Spleen (tissue), 11 donors: ENCODE data around the gene L1CAM. TPM values are rescaled to one million over a fixed set of nuclear protein-coding genes. Genes with fewer than 3 reads are reported as not detected.

ENCODE experiments used
- DNase-seq: peaks from one replicate; pipeline ENCODE4 v3.0.0-alpha.2; 2020
- H3K27ac ChIP-seq, 8 donors: fragments of 200-600 bp; sonication (generic) in 7 of 8; 1 replicate in 4 of 8; 2 replicates in 4 of 8; pipeline versions ENCODE4 v1.5.0 to v1.8.0; 2016 to 2021; ENCODE audit warnings: inconsistent platforms in 4 of 8, mild to moderate bottlenecking in 4 of 8, moderate library complexity in 1 of 8
- H3K27me3 ChIP-seq, 7 donors: fragments of 200-600 bp; sonication (generic) in 6 of 7; replicated peaks in 1 of 7; 1 replicate in 4 of 7; 2 replicates in 3 of 7; pipeline versions ENCODE4 v1.5.0 to v1.8.0; 2016 to 2021; ENCODE audit warnings: inconsistent platforms in 3 of 7, mild to moderate bottlenecking in 1 of 7
- H3K36me3 ChIP-seq, 6 donors: fragments of 200-600 bp; sonication (generic) in 5 of 6; 1 replicate in 4 of 6; 2 replicates in 2 of 6; pipeline versions ENCODE4 v1.5.0 to v1.8.0; 2016 to 2021; ENCODE audit warnings: inconsistent platforms in 2 of 6
- H3K4me1 ChIP-seq, 6 donors: fragments of 200-600 bp; sonication (generic) in 5 of 6; 1 replicate in 3 of 6; 2 replicates in 3 of 6; pipeline versions ENCODE4 v1.5.0 to v1.8.0; 2016 to 2021; ENCODE audit warnings: inconsistent platforms in 3 of 6
- H3K4me3 ChIP-seq, 8 donors: fragments of 200-600 bp; sonication (generic) in 7 of 8; 1 replicate in 4 of 8; 2 replicates in 4 of 8; pipeline versions ENCODE4 v1.5.0 to v1.8.0; 2016 to 2021; ENCODE audit warnings: inconsistent platforms in 4 of 8, mild to moderate bottlenecking in 4 of 8, moderate library complexity in 2 of 8
- H3K9me3 ChIP-seq, 8 donors: fragments of 200-600 bp; sonication (generic) in 7 of 8; 1 replicate in 4 of 8; 2 replicates in 4 of 8; pipeline versions ENCODE4 v1.5.0 to v1.8.0; 2016 to 2021; ENCODE audit warnings: inconsistent platforms in 4 of 8
- POLR2A ChIP-seq, 3 donors: fragments of 450-650 bp; IDR thresholded peaks; one replicate each; pipeline ENCODE4 v1.5.1; 2017; ENCODE audit warnings: antibody characterized with exemption in 3 of 3, mild to moderate bottlenecking in 1 of 3
- POLR2AphosphoS5 ChIP-seq, 3 donors: sonication (generic); formaldehyde crosslinking; IDR thresholded peaks; one replicate each; pipeline ENCODE4 v1.5.1; 2017; ENCODE audit warnings: antibody characterized with exemption in 3 of 3
- WGBS, 5 donors: extraction: QIAGEN DNeasy Blood & Tissue Kit in 3 of 5; methylation state at CpG; one replicate each; pipeline versions ENCODE4 v1.1.5 to v1.1.7; 2013 to 2018; 5-methylcytosine and 5-hydroxymethylcytosine counted together
- intact Hi-C: fragments of 100-400 bp; cut with DNase I; formaldehyde crosslinking; loops from one replicate; pipeline ENCODE4 v1.15.0; 2023; ENCODE audit warnings: low total_unique reads
- polyA plus RNA-seq, 3 donors: library from polyadenylated mRNA; stranded (reverse); fragments of 200-250 nt; gene quantifications; one replicate each; pipeline ENCODE4 v1.2.1, GENCODE V29; 2013
- total RNA-seq, 7 donors: library from RNA; depleted of rRNA in 3 of 7; stranded (reverse); fragments of >200 nt in 3 of 7; fragmentation: NEBNext Ultra II Directional in 4 of 7; extraction: Animal tissue kit (Norgen Biotek cat#: 25700) in 4 of 7; gene quantifications; one replicate each; pipeline versions ENCODE4 v1.1.0 to v1.2.1, GENCODE V29; 2016 to 2021
- TF ChIP-seq, protein P1 (sequence below), 11 experiments: fragments of 200-600 bp in 7 of 11; fragments of 450-650 bp in 4 of 11; sonication (generic) in 4 of 11; IDR thresholded peaks in 8 of 11; conservative IDR thresholded peaks in 3 of 11; 1 replicate in 7 of 11; 2 replicates in 4 of 11; pipeline versions ENCODE4 v1.4.0 to v1.8.0; 2016 to 2021; ENCODE audit warnings: antibody characterized with exemption in 11 of 11, inconsistent platforms in 4 of 11, mild to moderate bottlenecking in 1 of 11
- donor health status: healthy with polysubstance abuse.
- donor health status: DM: no; HTN: no; CAD: no; lungs with moderate emphysema.
- donor health status: DM: no; HTN: no; CAD: no.
- donor health status: Bipolar disorder and iron deficiency.
- donor health status: healthy.
- donor health status: DM: no; HTN: no; CAD: no.
- donor health status: DM: yes; HTN: yes; CAD: no.

L1CAM gene
- total and polyA plus RNA-seq, 10 donors, result 1.2 to 5.1 (median 2.7) TPM

DNA sequence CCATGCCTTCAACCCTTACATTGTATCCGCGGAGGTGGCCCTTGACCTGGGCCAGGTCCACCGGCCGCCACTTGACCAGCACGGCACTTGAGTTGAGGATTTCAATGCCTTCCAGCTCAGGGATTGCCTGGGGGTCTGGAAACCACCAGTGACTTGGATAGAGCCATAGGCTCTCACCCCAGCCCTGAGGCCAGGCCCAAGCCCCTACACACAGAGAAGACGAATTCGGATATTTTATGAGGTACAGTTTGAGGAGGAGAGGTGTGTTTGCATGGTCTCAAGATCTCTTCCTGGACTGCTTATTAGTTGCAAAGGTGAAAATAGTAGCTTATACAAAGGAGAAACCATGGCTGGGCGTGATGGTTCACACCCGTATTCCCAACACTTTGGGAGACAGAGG lies 20.3 kb downstream of the L1CAM start:
- intact Hi-C loops, result no loop called here
- peak; percentile 50 for DNase-seq
- no peak for TF ChIP-seq POLR2A (IDR thresholded peaks at IDR 0.05)
- TF ChIP-seq, protein P1, sequence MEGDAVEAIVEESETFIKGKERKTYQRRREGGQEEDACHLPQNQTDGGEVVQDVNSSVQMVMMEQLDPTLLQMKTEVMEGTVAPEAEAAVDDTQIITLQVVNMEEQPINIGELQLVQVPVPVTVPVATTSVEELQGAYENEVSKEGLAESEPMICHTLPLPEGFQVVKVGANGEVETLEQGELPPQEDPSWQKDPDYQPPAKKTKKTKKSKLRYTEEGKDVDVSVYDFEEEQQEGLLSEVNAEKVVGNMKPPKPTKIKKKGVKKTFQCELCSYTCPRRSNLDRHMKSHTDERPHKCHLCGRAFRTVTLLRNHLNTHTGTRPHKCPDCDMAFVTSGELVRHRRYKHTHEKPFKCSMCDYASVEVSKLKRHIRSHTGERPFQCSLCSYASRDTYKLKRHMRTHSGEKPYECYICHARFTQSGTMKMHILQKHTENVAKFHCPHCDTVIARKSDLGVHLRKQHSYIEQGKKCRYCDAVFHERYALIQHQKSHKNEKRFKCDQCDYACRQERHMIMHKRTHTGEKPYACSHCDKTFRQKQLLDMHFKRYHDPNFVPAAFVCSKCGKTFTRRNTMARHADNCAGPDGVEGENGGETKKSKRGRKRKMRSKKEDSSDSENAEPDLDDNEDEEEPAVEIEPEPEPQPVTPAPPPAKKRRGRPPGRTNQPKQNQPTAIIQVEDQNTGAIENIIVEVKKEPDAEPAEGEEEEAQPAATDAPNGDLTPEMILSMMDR (IDR thresholded peaks at IDR 0.05 in 8 of 11, conservative IDR thresholded peaks at IDR 0.05 in 3 of 11), result no peak
- Histone ChIP-seq H3K36me3 (no peaks in the 10 kb centered on the region), H3K4me3 (no peak overlapping the region), H3K27ac (no peak overlapping the region), H3K9me3 (no peaks in the 10 kb centered on the region), H3K27me3 (peaks cover 0 to 34% (median 4%) of the 10 kb centered on the region in 7 donors), H3K4me1 (no peaks in the 10 kb centered on the region)
- 91 to 98% (median 93%) methylated on average over 7 to 9 of the region's 9 CpGs for WGBS, 5 donors

DNA sequence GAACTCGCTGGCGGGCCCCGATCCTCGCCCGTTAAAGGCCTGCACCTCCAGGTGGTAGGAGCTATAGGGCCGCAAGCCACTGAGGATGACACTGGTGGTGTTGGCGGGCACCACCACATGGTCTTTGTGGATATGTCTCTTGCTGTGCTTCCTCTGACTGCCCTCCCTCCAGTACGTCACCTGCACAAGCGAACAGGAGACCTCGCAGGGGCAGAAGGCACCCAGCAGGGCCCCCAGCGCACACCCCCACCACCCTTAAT lies 20.7 kb downstream of the L1CAM start:
- no peak for DNase-seq
- Histone ChIP-seq H3K36me3 (no peaks in the 10 kb centered on the region), H3K9me3 (no peaks in the 10 kb centered on the region), H3K4me1 (no peaks in the 10 kb centered on the region), H3K27me3 (peaks cover 0 to 30% (median under 1%) of the 10 kb centered on the region in 7 donors), H3K27ac (no peak overlapping the region), H3K4me3 (no peak overlapping the region)
- 88 to 99% (median 93%) methylated on average over 6 to 11 of the region's 11 CpGs; no CpG with 5 or more reads in 1 of the 5 donors for WGBS, 5 donors
- TF ChIP-seq, protein P1 (IDR thresholded peaks at IDR 0.05 in 8 of 11, conservative IDR thresholded peaks at IDR 0.05 in 3 of 11), result no peak
- TF ChIP-seq POLR2AphosphoS5 (IDR thresholded peaks at IDR 0.05), result no peak
- no peak for TF ChIP-seq POLR2A (IDR thresholded peaks at IDR 0.05)
- intact Hi-C loops, result no loop called here

DNA sequence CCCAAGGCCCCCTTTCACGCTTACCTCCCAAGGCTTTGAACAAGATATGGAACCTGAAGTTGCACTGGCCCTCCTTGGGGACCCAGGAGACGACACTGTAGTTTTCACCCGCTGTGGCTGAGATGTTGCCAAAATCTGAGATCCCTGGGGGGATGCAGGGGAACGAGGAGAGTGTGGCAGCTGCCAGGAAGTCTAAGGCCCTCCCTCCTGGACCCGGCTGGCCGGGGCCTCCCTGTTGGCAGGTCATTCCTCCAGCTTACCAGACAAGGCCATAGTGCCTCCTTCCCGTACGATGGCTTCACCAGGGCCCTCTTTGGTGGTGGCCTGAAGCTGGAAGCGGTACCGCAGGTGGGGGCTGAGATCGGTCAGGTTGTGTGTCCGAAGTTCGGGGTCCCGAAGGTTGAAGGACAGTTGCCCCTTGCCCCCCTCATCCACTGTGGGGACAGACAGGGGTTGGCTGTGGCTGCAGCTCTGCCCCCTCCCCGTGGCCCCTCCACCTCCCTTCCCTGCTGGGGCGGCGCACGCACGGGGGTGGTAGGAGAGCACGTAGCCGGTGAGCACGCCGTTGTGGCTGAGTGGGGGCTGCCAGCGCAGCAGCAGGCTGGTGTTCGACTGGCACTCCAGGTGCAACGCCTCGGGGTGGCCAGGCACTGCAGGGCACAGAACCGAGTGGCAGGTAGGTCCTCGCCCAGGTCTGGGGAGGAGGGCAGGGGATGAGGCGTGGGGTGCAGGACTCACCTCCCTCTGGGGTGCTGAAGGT lies 21.2 kb downstream of the L1CAM start:
- Histone ChIP-seq H3K36me3 (no peaks in the 10 kb centered on the region), H3K27ac (no peak overlapping the region), H3K4me3 (no peak overlapping the region), H3K9me3 (no peaks in the 10 kb centered on the region), H3K27me3 (peaks cover 0 to 26% (median 0%) of the 10 kb centered on the region in 7 donors), H3K4me1 (no peaks in the 10 kb centered on the region)
- TF ChIP-seq POLR2AphosphoS5 (IDR thresholded peaks at IDR 0.05), result no peak
- TF ChIP-seq, protein P1 (IDR thresholded peaks at IDR 0.05 in 8 of 11, conservative IDR thresholded peaks at IDR 0.05 in 3 of 11), result no peak
- no peak for TF ChIP-seq POLR2A (IDR thresholded peaks at IDR 0.05)
- intact Hi-C loops, result no loop called here
- WGBS, 5 donors, result 76 to 87% (median 84%) methylated on average over 9 to 30 of the region's 30 CpGs
- DNase-seq, result peak; percentile 74

DNA sequence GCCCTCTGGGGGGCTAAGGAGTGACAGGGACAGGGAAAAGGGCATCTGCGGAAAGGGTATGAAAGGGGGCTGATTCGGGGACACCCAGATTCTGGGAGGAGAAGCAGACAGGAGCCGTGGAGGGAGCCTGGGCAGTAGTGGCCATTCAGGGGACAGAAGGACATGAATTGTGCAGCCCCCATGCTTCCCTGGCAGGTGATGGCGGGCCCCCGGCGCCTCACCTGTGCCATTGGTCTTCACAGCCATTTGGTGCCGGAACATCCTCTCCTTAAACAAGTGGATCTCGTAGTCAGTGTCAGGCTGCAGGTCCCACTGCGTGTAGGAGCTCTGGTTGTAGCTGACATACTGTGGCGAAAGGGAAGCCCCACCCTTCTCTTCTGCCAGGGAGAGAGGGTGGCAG lies 21.9 kb downstream of the L1CAM start:
- TF ChIP-seq POLR2A (IDR thresholded peaks at IDR 0.05), result no peak
- no peak for TF ChIP-seq POLR2AphosphoS5 (IDR thresholded peaks at IDR 0.05)
- TF ChIP-seq, protein P1 (IDR thresholded peaks at IDR 0.05 in 8 of 11, conservative IDR thresholded peaks at IDR 0.05 in 3 of 11), result no peak
- no peak overlapping the region for H3K27ac ChIP-seq
- no peaks in the 10 kb centered on the region for H3K36me3 ChIP-seq
- no peaks in the 10 kb centered on the region for H3K4me1 ChIP-seq
- WGBS, 5 donors, result 83 to 93% (median 87%) methylated on average over 4 to 10 of the region's 10 CpGs
- H3K27me3 ChIP-seq, result peaks cover 0 to 21% (median 0%) of the 10 kb centered on the region in 7 donors
- no peaks in the 10 kb centered on the region for H3K9me3 ChIP-seq
- DNase-seq, result no peak
- no peak overlapping the region for H3K4me3 ChIP-seq
- intact Hi-C loops, result no loop called here
